HepG2 (cell line): ENCODE data around the gene ZBTB7B. TPM values are rescaled to one million over a fixed set of nuclear protein-coding genes. Genes with fewer than 3 reads are reported as not detected.
A peak's percentile ranks its signal among the peaks of the same experiment; 100 is the strongest.

ENCODE experiments used
- ATF7-NPFF ChIP-seq: sonication (generic); formaldehyde crosslinking; IDR thresholded peaks from 2 replicates; pipeline ENCODE4 v1.8.1; 2023; ENCODE audit warnings: mild to moderate bottlenecking, low read depth, missing genetic modification reagents, moderate library complexity
- DNMT3B ChIP-seq: conservative IDR thresholded peaks from 2 replicates; pipeline ENCODE4 v1.6.1; 2016; ENCODE audit warnings: missing biosample characterization, control low read depth
- GATAD2A ChIP-seq: IDR thresholded peaks from 2 replicates; pipeline ENCODE4 v1.6.1; 2016
- GZF1 ChIP-seq: sonication (generic); formaldehyde crosslinking; IDR thresholded peaks from 2 replicates; pipeline ENCODE4 v1.5.1; 2020; ENCODE audit warnings: mild to moderate bottlenecking, missing genetic modification reagents
- HMG20A ChIP-seq: IDR thresholded peaks from 2 replicates; pipeline ENCODE4 v1.6.1; 2016; ENCODE audit warnings: borderline replicate concordance
- HOXA7 ChIP-seq: sonication (generic); formaldehyde crosslinking; IDR thresholded peaks from 2 replicates; pipeline ENCODE4 v1.8.1; 2022; ENCODE audit warnings: mild to moderate bottlenecking, missing genetic modification reagents, moderate library complexity
- MIER2 ChIP-seq: IDR thresholded peaks from 2 replicates; pipeline ENCODE4 v1.6.1; 2016; ENCODE audit warnings: missing biosample characterization, missing genetic modification reagents
- MXD1 ChIP-seq: sonication (generic); formaldehyde crosslinking; IDR thresholded peaks from 2 replicates; pipeline ENCODE4 v1.4.0; 2020; ENCODE audit warnings: mild to moderate bottlenecking, missing genetic modification reagents
- NFKB2 ChIP-seq: sonication (generic); formaldehyde crosslinking; IDR thresholded peaks from 2 replicates; pipeline ENCODE4 v1.4.0; 2020; ENCODE audit warnings: missing genetic modification reagents, borderline replicate concordance
- PRDM15 ChIP-seq: sonication (generic); formaldehyde crosslinking; IDR thresholded peaks from 2 replicates; pipeline ENCODE4 v1.4.0; 2020; ENCODE audit warnings: missing genetic modification reagents
- PTBP1 ChIP-seq: fragments of 200-400 bp; formaldehyde crosslinking; IDR thresholded peaks from 2 replicates; pipeline ENCODE4 v1.6.1; 2018; ENCODE audit warnings: low read length, low read depth; ENCODE audit not compliant: poor library complexity, severe bottlenecking
- RXRB ChIP-seq: IDR thresholded peaks from 2 replicates; pipeline ENCODE4 v1.6.1; 2016; ENCODE audit warnings: borderline replicate concordance, missing genetic modification reagents, missing compliant biosample characterization
- THAP11 ChIP-seq: IDR thresholded peaks from 2 replicates; pipeline ENCODE4 v1.6.1; 2016; ENCODE audit warnings: missing biosample characterization, missing genetic modification reagents
- ZBED4 ChIP-seq: sonication (generic); formaldehyde crosslinking; IDR thresholded peaks from 2 replicates; pipeline ENCODE4 v1.4.0; 2020; ENCODE audit warnings: missing genetic modification reagents, borderline replicate concordance
- ZBTB7A ChIP-seq: sonication (generic); formaldehyde crosslinking; IDR thresholded peaks from 2 replicates; pipeline ENCODE4 v1.8.0; 2022; ENCODE audit warnings: mild to moderate bottlenecking, missing genetic modification reagents
- ZMAT5 ChIP-seq: sonication (generic); formaldehyde crosslinking; IDR thresholded peaks from 2 replicates; pipeline ENCODE4 v1.5.0; 2020; ENCODE audit warnings: mild to moderate bottlenecking, low read depth, missing genetic modification reagents, borderline replicate concordance
- ZNF121 ChIP-seq: sonication (generic); formaldehyde crosslinking; IDR thresholded peaks from 2 replicates; pipeline ENCODE4 v1.5.0; 2020; ENCODE audit warnings: mild to moderate bottlenecking, missing genetic modification reagents
- ZNF326 ChIP-seq: sonication (generic); formaldehyde crosslinking; IDR thresholded peaks from 2 replicates; pipeline ENCODE4 v1.4.0; 2020; ENCODE audit warnings: missing genetic modification reagents, borderline replicate concordance
- ZNF460 ChIP-seq: sonication (generic); formaldehyde crosslinking; IDR thresholded peaks from 2 replicates; pipeline ENCODE4 v1.5.1; 2020; ENCODE audit warnings: missing genetic modification reagents, mild to moderate bottlenecking, borderline replicate concordance
- ZNF567 ChIP-seq: sonication (generic); formaldehyde crosslinking; IDR thresholded peaks from 2 replicates; pipeline ENCODE4 v1.8.1; 2023; ENCODE audit warnings: mild to moderate bottlenecking, missing genetic modification reagents, borderline replicate concordance
- ZNF841 ChIP-seq: sonication (generic); formaldehyde crosslinking; IDR thresholded peaks from 2 replicates; pipeline ENCODE4 v1.8.1; 2023; ENCODE audit warnings: missing genetic modification reagents, borderline replicate concordance
- ZSCAN29 ChIP-seq: sonication (generic); formaldehyde crosslinking; conservative IDR thresholded peaks from 2 replicates; pipeline ENCODE4 v1.4.0; 2020; ENCODE audit warnings: mild to moderate bottlenecking, missing genetic modification reagents
- polyA plus RNA-seq, 8 experiments: library from polyadenylated mRNA; depleted of rRNA in 3 of 8; stranded (reverse) in 7 of 8; unstranded in 1 of 8; fragments of >200 nt; fragmentation: Illumina TruSeq in 4 of 8; extraction: Trizol in 4 of 8; gene quantifications; 2 replicates each; pipeline versions ENCODE4 v1.2.1 to v1.2.3, GENCODE V29; 2011 to 2016; ENCODE audit warnings: low read depth in 4 of 8, missing spikeins in 1 of 8, mixed read lengths in 1 of 8; ENCODE audit not compliant: insufficient read depth in 1 of 8
- total RNA-seq, 5 experiments: library from RNA; depleted of rRNA; stranded (reverse); fragments of >200 nt; fragmentation: Illumina TruSeq; extraction: Trizol; gene quantifications; 2 replicates each; pipeline ENCODE4 v1.2.3, GENCODE V29; 2016; ENCODE audit warnings: low read depth in 1 of 5

The ZBTB7B gene
- total and polyA plus RNA-seq, 2 of the 13 experiments (the other 11 are each of a cell fraction or from before 2014, with no cell fraction given): 15.5 to 17.5 TPM

GRCh38 chr1:154972517-154973343, 29.9 kb upstream of the ZBTB7B start (continued):
- no peak for TF ChIP-seq ZNF121
- TF ChIP-seq PTBP1: no peak
- TF ChIP-seq PRDM15 (CRISPR knock-in tag): peak; percentile 39; the same call in 1 of the 2 replicates
- TF ChIP-seq ZBED4 (CRISPR knock-in tag): no peak; the same call in 1 of the 2 replicates
- TF ChIP-seq HOXA7 (CRISPR knock-in tag): no peak
- 0 out of 2 replicates have a peak, but pooled peaks have one; percentile 24 for TF ChIP-seq ZSCAN29 (CRISPR knock-in tag)
- peak; percentile 55; the same call in 1 of the 2 replicates for TF ChIP-seq HMG20A
- no peak for TF ChIP-seq ZNF567 (CRISPR knock-in tag)
- TF ChIP-seq ATF7-NPFF: no peak
- TF ChIP-seq RXRB: peak; percentile 74
- no peak for TF ChIP-seq ZBTB7A (CRISPR knock-in tag)
- no peak for TF ChIP-seq ZNF460 (CRISPR knock-in tag)
- TF ChIP-seq GZF1 (CRISPR knock-in tag): no peak
- no peak for TF ChIP-seq ZNF326
- no peak for TF ChIP-seq ZNF841 (CRISPR knock-in tag)
- no peak; the same call in 1 of the 2 replicates for TF ChIP-seq MXD1 (CRISPR knock-in tag)
- peak; percentile 71 for TF ChIP-seq THAP11 (CRISPR knock-in tag)
- TF ChIP-seq DNMT3B (CRISPR knock-in tag): no peak
- peak; percentile 61 for TF ChIP-seq GATAD2A (CRISPR knock-in tag)
- no peak for TF ChIP-seq NFKB2 (CRISPR knock-in tag)
- TF ChIP-seq MIER2: 0 out of 2 replicates have a peak, but pooled peaks have one; percentile 10
- no peak for TF ChIP-seq ZMAT5 (CRISPR knock-in tag)
